Measurements from ENCODE around the gene RAB24. TPM values are rescaled to one million over a fixed set of nuclear protein-coding genes. Genes with fewer than 3 reads are reported as not detected.
A peak's percentile ranks its signal among the peaks of the same experiment; 100 is the strongest.

The RAB24 gene
- total RNA-seq (10 to 100 TPM; 14.9 to 21.1 (median 20.1) TPM), polyA plus RNA-seq (10 to 100 TPM; 29.4 to 38.2 (median 37.4) TPM)
- long read RNA-seq, donor 1, transcript RAB24-201 (8 exons, 1,311 nt): major isoform, 15 of 29 reads
- long read RNA-seq, donor 1, transcript RAB24-204 (9 exons, 1,236 nt): minor isoform, 7 of 29 reads
- long read RNA-seq, donor 1, partial matches to known transcripts: 2 of 29 reads
- long read RNA-seq, donor 1, other reads (novel, unspliced or antisense): 4 of 29 reads
- long read RNA-seq, donor 2, transcript RAB24-201 (8 exons, 1,311 nt): major isoform, 20 of 29 reads
- long read RNA-seq, donor 2, partial matches to known transcripts: 1 of 29 reads
- long read RNA-seq, donor 2, other reads (novel, unspliced or antisense): 3 of 29 reads

GRCh38 chr5:177303121-177303924 is at the start of gene RAB24, which contains the start of gene PRELID1:
RAB24 (minus strand) TSS chr5:177303719; CDS start chr5:177303288, 431 bp downstream.
PRELID1 (plus strand) TSS chr5:177303799; CDS start chr5:177303986, 187 bp downstream.
- Histone ChIP-seq H3K9me3 (no peaks in the 10 kb centered on the region), H3K4me1 (peaks cover 39% of the 10 kb centered on the region), H3K27me3 (ENCODE audit: insufficient read depth in 3 of 3, low read length in 2 of 3) (no peaks in the 10 kb centered on the region), H3K27ac (peak within 1 kb of the TSS; percentile 92), H3K4me3 (peak within 1 kb of the TSS; percentile 97), H3K36me3 (ENCODE audit: insufficient read depth in 1 of 2, low read depth in 1 of 2) (peaks cover 0 to 47% of the 10 kb centered on the region in 2 donors)
- intact Hi-C loops (cut with DNase I): loop anchor here (5.0 kb wide), 2 partner anchors 171 to 186 kb away; partner anchors contain the start of gene NSD1 (in 1 of the 2)
- 0% methylated on average over 62 to 100 of the region's 100 CpGs for WGBS, 3 donors
- ATAC-seq (peak; percentile 87 to 92 (median 88)), DNase-seq (peak; percentile 90 to 95)
- peak; percentile 23 for TF ChIP-seq CTCF (IDR thresholded peaks at IDR 0.05)

GRCh38 chr5:177353093-177353492 is 49.6 kb upstream of the RAB24 start:
- ATAC-seq (no peak), DNase-seq (no peak)
- H3K27me3 ChIP-seq (ENCODE audit: insufficient read depth in 3 of 3, low read length in 2 of 3): no peaks in the 10 kb centered on the region
- no peak for TF ChIP-seq CTCF (IDR thresholded peaks at IDR 0.05)
- intact Hi-C loops (cut with DNase I): loop anchor here in 1 of 2 donors (5.0 kb wide), 1 partner anchor 41 kb away; the partner anchor contains the start of gene MXD3
- H3K4me1 ChIP-seq: peaks cover 24% of the 10 kb centered on the region
- 78 to 82% (median 80%) methylated on average over 5 of the region's 5 CpGs for WGBS, 3 donors
- H3K9me3 ChIP-seq: no peaks in the 10 kb centered on the region
- H3K27ac ChIP-seq: no peak overlapping the region
- H3K4me3 ChIP-seq: no peak overlapping the region
- H3K36me3 ChIP-seq (ENCODE audit: insufficient read depth in 1 of 2, low read depth in 1 of 2): peaks cover 3 to 14% of the 10 kb centered on the region in 2 donors

- Histone ChIP-seq H3K36me3 (ENCODE audit: insufficient read depth in 1 of 2, low read depth in 1 of 2) (peaks cover 9 to 25% of the 10 kb centered on the region in 2 donors), H3K27ac (peak within 1 kb of the TSS; percentile 94), H3K4me1 (peaks cover 21% of the 10 kb centered on the region), H3K27me3 (ENCODE audit: insufficient read depth in 3 of 3, low read length in 2 of 3) (no peaks in the 10 kb centered on the region), H3K9me3 (no peaks in the 10 kb centered on the region), H3K4me3 (peak within 1 kb of the TSS; percentile 94)
- WGBS, 3 donors: 5 to 7% (median 6%) methylated on average over 55 of the region's 55 CpGs
- ATAC-seq (peak; percentile 97 to 99 (median 98)), DNase-seq (peak; percentile 91 to 96)
- intact Hi-C loops (cut with DNase I): loop anchor here in 1 of 2 donors (5.0 kb wide), 1 partner anchor 39 kb away; the partner anchor contains the start of gene MXD3
- no peak for TF ChIP-seq CTCF (IDR thresholded peaks at IDR 0.05)
Measured at GRCh38 chr5:177351392-177352329, 48.1 kb upstream of the RAB24 start, which contains the start of gene LMAN2. LMAN2 (minus strand) TSS chr5:177351668; CDS start chr5:177351647, 21 bp downstream.
